ENCODE data around the gene HPS1.

DNA sequence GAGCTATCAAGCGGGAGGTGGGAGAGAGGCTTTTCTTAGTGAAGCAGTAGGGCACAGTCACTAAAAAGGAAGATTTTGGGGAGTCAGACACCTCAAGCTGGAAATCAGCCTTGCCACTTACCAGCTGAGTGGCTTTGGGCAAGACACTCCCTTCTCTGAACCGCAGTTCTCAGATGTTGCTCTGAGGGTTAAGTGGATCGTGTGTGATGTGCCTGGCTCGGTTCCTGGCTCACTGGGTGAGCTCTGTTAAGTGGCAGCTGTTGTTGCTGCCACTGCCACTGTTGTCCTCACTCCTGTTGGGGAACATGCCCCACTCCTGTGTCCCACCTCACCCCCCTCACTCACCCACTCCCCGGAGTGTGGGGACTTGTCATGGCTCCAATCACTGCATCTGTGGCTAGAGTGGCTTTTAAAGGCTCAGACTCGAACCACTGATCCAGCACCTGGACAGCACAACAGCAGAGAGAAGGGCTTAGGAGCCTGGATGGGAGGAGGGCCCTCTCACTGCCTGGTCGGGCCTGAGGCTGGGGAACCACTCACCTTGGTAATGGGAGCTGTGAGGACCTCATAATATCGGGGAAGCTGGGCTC lies 51.8 kb downstream of the HPS1 start:
- TF ChIP-seq, protein P1, sequence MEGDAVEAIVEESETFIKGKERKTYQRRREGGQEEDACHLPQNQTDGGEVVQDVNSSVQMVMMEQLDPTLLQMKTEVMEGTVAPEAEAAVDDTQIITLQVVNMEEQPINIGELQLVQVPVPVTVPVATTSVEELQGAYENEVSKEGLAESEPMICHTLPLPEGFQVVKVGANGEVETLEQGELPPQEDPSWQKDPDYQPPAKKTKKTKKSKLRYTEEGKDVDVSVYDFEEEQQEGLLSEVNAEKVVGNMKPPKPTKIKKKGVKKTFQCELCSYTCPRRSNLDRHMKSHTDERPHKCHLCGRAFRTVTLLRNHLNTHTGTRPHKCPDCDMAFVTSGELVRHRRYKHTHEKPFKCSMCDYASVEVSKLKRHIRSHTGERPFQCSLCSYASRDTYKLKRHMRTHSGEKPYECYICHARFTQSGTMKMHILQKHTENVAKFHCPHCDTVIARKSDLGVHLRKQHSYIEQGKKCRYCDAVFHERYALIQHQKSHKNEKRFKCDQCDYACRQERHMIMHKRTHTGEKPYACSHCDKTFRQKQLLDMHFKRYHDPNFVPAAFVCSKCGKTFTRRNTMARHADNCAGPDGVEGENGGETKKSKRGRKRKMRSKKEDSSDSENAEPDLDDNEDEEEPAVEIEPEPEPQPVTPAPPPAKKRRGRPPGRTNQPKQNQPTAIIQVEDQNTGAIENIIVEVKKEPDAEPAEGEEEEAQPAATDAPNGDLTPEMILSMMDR (IDR thresholded peaks at IDR 0.05), result no peak
- TF ChIP-seq POLR2A (IDR thresholded peaks at IDR 0.05), result no peak

Measured in esophagus squamous epithelium (tissue), 4 donors.